ENCODE results near the gene TRAPPC2. TPM values are rescaled to one million over a fixed set of nuclear protein-coding genes. Genes with fewer than 3 reads are reported as not detected.
"Not testable (repeated sequence)": the region's sequence is repeated elsewhere in the genome, so short reads cannot be mapped to it uniquely, and the experiment has no call there.

The TRAPPC2 gene
- total RNA-seq, 2 experiments from 2014 or later, result 21.0 to 22.6 TPM

- CTCF ChIA-PET, result interaction anchor here (0.8 kb wide), 1 partner anchor 927 kb away, joined by 3 read pairs; no protein-coding TSS in a partner anchor
Measured at GRCh38 chrX:13741695-13742094, 7.3 kb upstream of the TRAPPC2 start.

GRCh38 chrX:13733506-13733905 lies 914 bp downstream of the TRAPPC2 start:
- Mint-ChIP-seq H3K36me3 (ENCODE audit: low read depth) (peaks cover 52% of the 10 kb centered on the region), H3K4me3 (peak overlapping the region; percentile 90), H3K27ac (peak overlapping the region; percentile 96), H3K4me1 (peaks cover 54% of the 10 kb centered on the region), H3K9me3 (no peaks in the 10 kb centered on the region), H3K27me3 (no peaks in the 10 kb centered on the region)
- no peak for DNase-seq
- POLR2A ChIA-PET, result interaction anchor here (0.8 to 4.7 kb wide), 12 partner anchors 9 to 942 kb away, joined by 3 to 62 read pairs (median 16); partner anchors contain the start of genes GEMIN8, PRPS2 and RAB9A
- CTCF ChIA-PET, result interaction anchor here (1.0 to 4.0 kb wide), 5 partner anchors 9 to 299 kb away, joined by 3 to 18 read pairs (median 6); no protein-coding TSS in a partner anchor

More at GRCh38 chrX:13741695-13742094, 7.3 kb upstream of the TRAPPC2 start:
- Mint-ChIP-seq H3K27me3 (no peaks in the 10 kb centered on the region), H3K9me3 (no peaks in the 10 kb centered on the region), H3K4me3 (no peak overlapping the region), H3K4me1 (peaks cover 33% of the 10 kb centered on the region), H3K36me3 (ENCODE audit: low read depth) (peaks cover 32% of the 10 kb centered on the region), H3K27ac (peak overlapping the region; percentile 85)
- POLR2A ChIA-PET, result no interaction called here
- no peak for DNase-seq

- H3K4me1 Mint-ChIP-seq, result peaks cover 56% of the 10 kb centered on the region
- H3K27me3 Mint-ChIP-seq, result no peaks in the 10 kb centered on the region
- peaks cover 2% of the 10 kb centered on the region for H3K9me3 Mint-ChIP-seq
- DNase-seq, result no peak
- H3K4me3 Mint-ChIP-seq, result peak overlapping the region; percentile 5
- CTCF ChIA-PET, result interaction anchor here (4.0 kb wide), 1 partner anchor 17 kb away, joined by 18 read pairs; no protein-coding TSS in a partner anchor
- POLR2A ChIA-PET, result interaction anchor here (1.3 to 4.7 kb wide), 3 partner anchors 8 to 15 kb away, joined by 4 to 62 read pairs (median 42); no protein-coding TSS in a partner anchor
- peaks cover 63% of the 10 kb centered on the region for H3K36me3 Mint-ChIP-seq (ENCODE audit: low read depth)
- H3K27ac Mint-ChIP-seq, result peak overlapping the region; percentile 47
Measured at GRCh38 chrX:13732246-13733067, 2.0 kb downstream of the TRAPPC2 start.

GRCh38 chrX:13730523-13730922 lies 3.9 kb downstream of the TRAPPC2 start:
- H3K9me3 Mint-ChIP-seq, POLR2A ChIA-PET, CTCF ChIA-PET, H3K4me3 Mint-ChIP-seq, DNase-seq, H3K27ac Mint-ChIP-seq, H3K27me3 Mint-ChIP-seq: not testable (repeated sequence)
- Mint-ChIP-seq H3K36me3 (ENCODE audit: low read depth) (peaks cover 74% of the 10 kb centered on the region), H3K4me1 (peaks cover 63% of the 10 kb centered on the region)

GRCh38 chrX:13726583-13726982 lies 7.8 kb downstream of the TRAPPC2 start:
- Mint-ChIP-seq H3K4me1 (peaks cover 65% of the 10 kb centered on the region), H3K27ac (peak overlapping the region; percentile 71), H3K36me3 (ENCODE audit: low read depth) (peaks cover 74% of the 10 kb centered on the region)
- H3K27me3 Mint-ChIP-seq, CTCF ChIA-PET, H3K4me3 Mint-ChIP-seq, H3K9me3 Mint-ChIP-seq, DNase-seq: not testable (repeated sequence)
- POLR2A ChIA-PET, result interaction anchor here (5.7 kb wide), 1 partner anchor 8 kb away, joined by 62 read pairs; the partner anchor contains the start of genes OFD1 and TRAPPC2

GRCh38 chrX:13724878-13725277 lies 9.5 kb downstream of the TRAPPC2 start:
- H3K4me1 Mint-ChIP-seq, result peaks cover 50% of the 10 kb centered on the region
- not testable (repeated sequence) for H3K27me3 Mint-ChIP-seq, H3K9me3 Mint-ChIP-seq
- peak overlapping the region; percentile 24 for H3K4me3 Mint-ChIP-seq
- DNase-seq, result peak; percentile 69
- POLR2A ChIA-PET, result interaction anchor here (0.6 to 5.7 kb wide), 3 partner anchors 10 to 568 kb away, joined by 3 to 62 read pairs (median 3); partner anchors contain the start of genes OFD1, RAB9A and TRAPPC2
- H3K36me3 Mint-ChIP-seq (ENCODE audit: low read depth), result peaks cover 69% of the 10 kb centered on the region
- CTCF ChIA-PET, result interaction anchor here (1.6 kb wide), 1 partner anchor 10 kb away, joined by 4 read pairs; the partner anchor contains the start of genes OFD1 and TRAPPC2
- H3K27ac Mint-ChIP-seq, result peak overlapping the region; percentile 71

- H3K4me1 Mint-ChIP-seq, result peaks cover 59% of the 10 kb centered on the region
- DNase-seq, result no peak
- CTCF ChIA-PET, result interaction anchor here (0.6 to 0.7 kb wide), 2 partner anchors 13 to 1157 kb away, joined by 3 read pairs; no protein-coding TSS in a partner anchor
- H3K4me3 Mint-ChIP-seq, result no peak overlapping the region
- H3K36me3 Mint-ChIP-seq (ENCODE audit: low read depth), result peaks cover 63% of the 10 kb centered on the region
- no peak overlapping the region for H3K27ac Mint-ChIP-seq
- peaks cover 3% of the 10 kb centered on the region for H3K9me3 Mint-ChIP-seq
- H3K27me3 Mint-ChIP-seq, result no peaks in the 10 kb centered on the region
- POLR2A ChIA-PET, result interaction anchor here (5.7 kb wide), 1 partner anchor 13 kb away, joined by 62 read pairs; the partner anchor contains the start of genes OFD1 and TRAPPC2
Measured at GRCh38 chrX:13721819-13722519, 12.5 kb downstream of the TRAPPC2 start.

GRCh38 chrX:13721371-13721770 lies 13.0 kb downstream of the TRAPPC2 start:
- Mint-ChIP-seq H3K4me1 (peaks cover 56% of the 10 kb centered on the region), H3K27me3 (no peaks in the 10 kb centered on the region), H3K9me3 (peaks cover 3% of the 10 kb centered on the region), H3K36me3 (ENCODE audit: low read depth) (peaks cover 60% of the 10 kb centered on the region), H3K27ac (no peak overlapping the region), H3K4me3 (no peak overlapping the region)
- CTCF ChIA-PET, result interaction anchor here (0.6 to 0.7 kb wide), 2 partner anchors 14 to 1157 kb away, joined by 3 read pairs; no protein-coding TSS in a partner anchor
- no peak for DNase-seq
- POLR2A ChIA-PET, result interaction anchor here (5.7 kb wide), 1 partner anchor 14 kb away, joined by 62 read pairs; the partner anchor contains the start of genes OFD1 and TRAPPC2

- peak; percentile 20 for DNase-seq
- H3K27ac Mint-ChIP-seq, result peak overlapping the region; percentile 73
- peaks cover 66% of the 10 kb centered on the region for H3K36me3 Mint-ChIP-seq (ENCODE audit: low read depth)
- ChIA-PET POLR2A (interaction anchor here (1.0 to 6.5 kb wide), 2 partner anchors 14 to 50 kb away, joined by 4 to 42 read pairs; partner anchors contain the start of genes OFD1 and TRAPPC2), CTCF (no interaction called here)
- peaks cover 41% of the 10 kb centered on the region for H3K4me1 Mint-ChIP-seq
- no peaks in the 10 kb centered on the region for H3K27me3 Mint-ChIP-seq
- no peak overlapping the region for H3K4me3 Mint-ChIP-seq
- H3K9me3 Mint-ChIP-seq, result no peaks in the 10 kb centered on the region
Measured at GRCh38 chrX:13719192-13719856, 15.1 kb downstream of the TRAPPC2 start.

- CTCF ChIA-PET, result no interaction called here
- H3K27ac Mint-ChIP-seq, result peak overlapping the region; percentile 49
Measured at GRCh38 chrX:13717700-13718472, 16.5 kb downstream of the TRAPPC2 start.

GRCh38 chrX:13716905-13717304 lies 17.5 kb downstream of the TRAPPC2 start:
- POLR2A ChIA-PET, result interaction anchor here (6.5 kb wide), 1 partner anchor 17 kb away, joined by 42 read pairs; the partner anchor contains the start of genes OFD1 and TRAPPC2
- H3K4me3 Mint-ChIP-seq, result no peak overlapping the region
- H3K9me3 Mint-ChIP-seq, result no peaks in the 10 kb centered on the region
- CTCF ChIA-PET, result interaction anchor here (2.1 kb wide), 1 partner anchor 17 kb away, joined by 7 read pairs; the partner anchor contains the start of genes OFD1 and TRAPPC2
- H3K27ac Mint-ChIP-seq, result peak overlapping the region; percentile 72
- DNase-seq, result peak; percentile 52
- peaks cover 59% of the 10 kb centered on the region for H3K36me3 Mint-ChIP-seq (ENCODE audit: low read depth)
- peaks cover 27% of the 10 kb centered on the region for H3K4me1 Mint-ChIP-seq
- H3K27me3 Mint-ChIP-seq, result no peaks in the 10 kb centered on the region

More at GRCh38 chrX:13717700-13718472, 16.5 kb downstream of the TRAPPC2 start:
- Mint-ChIP-seq H3K4me3 (no peak overlapping the region), H3K36me3 (ENCODE audit: low read depth) (peaks cover 56% of the 10 kb centered on the region), H3K9me3 (no peaks in the 10 kb centered on the region), H3K27me3 (no peaks in the 10 kb centered on the region), H3K4me1 (peaks cover 33% of the 10 kb centered on the region)
- DNase-seq, result no peak
- POLR2A ChIA-PET, result interaction anchor here (6.5 kb wide), 1 partner anchor 16 kb away, joined by 42 read pairs; the partner anchor contains the start of genes OFD1 and TRAPPC2

Data from activated CD4-positive, alpha-beta memory T cell treated with anti-CD3 and anti-CD28 coated beads, Interleukin-2, amount 10 ng/mL, durations not matched to agents 7 days and 5 days (primary cell).